ENCODE data around the gene RPL36.

DNA sequence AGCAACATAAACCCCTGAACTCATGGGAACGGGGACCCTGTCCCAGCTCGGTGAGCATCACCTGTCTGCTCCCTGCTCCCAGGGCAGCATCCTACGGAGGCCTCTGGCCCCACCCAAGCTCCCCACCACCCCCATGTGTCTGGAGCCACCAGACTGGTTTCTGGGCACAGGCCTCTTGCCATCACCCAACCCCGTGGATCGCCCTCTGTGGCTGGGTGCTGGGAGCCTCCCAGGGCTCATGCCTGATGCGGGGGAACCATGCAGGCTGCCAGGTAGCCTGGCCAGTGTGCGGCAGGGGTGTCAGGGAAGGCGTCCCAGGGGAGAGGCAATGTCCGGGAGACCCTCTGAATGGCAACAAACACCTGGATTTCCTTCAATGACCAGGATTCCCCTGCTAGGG, 12.5 kb upstream of the RPL36 start:
- TF ChIP-seq POLR2A (IDR thresholded peaks at IDR 0.05): no peak
- TF ChIP-seq, protein P1, sequence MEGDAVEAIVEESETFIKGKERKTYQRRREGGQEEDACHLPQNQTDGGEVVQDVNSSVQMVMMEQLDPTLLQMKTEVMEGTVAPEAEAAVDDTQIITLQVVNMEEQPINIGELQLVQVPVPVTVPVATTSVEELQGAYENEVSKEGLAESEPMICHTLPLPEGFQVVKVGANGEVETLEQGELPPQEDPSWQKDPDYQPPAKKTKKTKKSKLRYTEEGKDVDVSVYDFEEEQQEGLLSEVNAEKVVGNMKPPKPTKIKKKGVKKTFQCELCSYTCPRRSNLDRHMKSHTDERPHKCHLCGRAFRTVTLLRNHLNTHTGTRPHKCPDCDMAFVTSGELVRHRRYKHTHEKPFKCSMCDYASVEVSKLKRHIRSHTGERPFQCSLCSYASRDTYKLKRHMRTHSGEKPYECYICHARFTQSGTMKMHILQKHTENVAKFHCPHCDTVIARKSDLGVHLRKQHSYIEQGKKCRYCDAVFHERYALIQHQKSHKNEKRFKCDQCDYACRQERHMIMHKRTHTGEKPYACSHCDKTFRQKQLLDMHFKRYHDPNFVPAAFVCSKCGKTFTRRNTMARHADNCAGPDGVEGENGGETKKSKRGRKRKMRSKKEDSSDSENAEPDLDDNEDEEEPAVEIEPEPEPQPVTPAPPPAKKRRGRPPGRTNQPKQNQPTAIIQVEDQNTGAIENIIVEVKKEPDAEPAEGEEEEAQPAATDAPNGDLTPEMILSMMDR (IDR thresholded peaks at IDR 0.05): no peak

Measured in heart left ventricle (tissue), 13 donors.